Measurements from ENCODE around the gene EMB.
A peak's percentile ranks its signal among the peaks of the same experiment; 100 is the strongest.
"Not testable (repeated sequence)": the region's sequence is repeated elsewhere in the genome, so short reads cannot be mapped to it uniquely, and the experiment has no call there.

Gene EMB

DNA sequence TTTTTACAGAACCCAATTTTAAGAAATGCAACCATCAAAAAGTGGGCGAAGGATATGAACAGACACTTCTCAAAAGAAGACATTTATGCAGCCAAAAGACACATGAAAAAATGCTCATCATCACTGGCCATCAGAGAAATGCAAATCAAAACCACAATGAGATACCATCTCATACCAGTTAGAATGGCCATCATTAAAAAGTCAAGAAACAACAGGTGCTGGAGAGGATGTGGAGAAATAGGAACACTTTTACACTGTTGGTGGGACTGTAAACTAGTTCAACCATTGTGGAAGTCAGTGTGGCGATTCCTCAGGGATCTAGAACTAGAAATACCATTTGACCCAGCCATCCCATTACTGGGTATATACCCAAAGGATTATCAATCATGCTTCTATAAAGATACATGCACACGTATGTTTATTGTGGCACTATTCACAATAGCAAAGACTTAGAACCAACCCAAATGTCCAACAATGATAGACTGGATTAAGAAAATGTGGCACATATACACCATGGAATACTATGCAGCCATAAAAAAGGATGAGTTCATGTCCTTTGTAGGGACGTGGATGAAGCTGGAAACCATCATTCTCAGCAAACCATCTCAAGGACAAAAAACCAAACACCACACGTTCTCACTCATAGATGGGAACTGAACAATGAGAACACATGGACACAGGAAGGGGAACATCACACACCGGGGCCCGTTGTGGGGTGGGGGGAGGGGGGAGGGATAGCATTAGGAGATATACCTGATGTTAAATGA, 19.7 kb downstream of the EMB start:
- not testable (repeated sequence) for DNase-seq

DNA sequence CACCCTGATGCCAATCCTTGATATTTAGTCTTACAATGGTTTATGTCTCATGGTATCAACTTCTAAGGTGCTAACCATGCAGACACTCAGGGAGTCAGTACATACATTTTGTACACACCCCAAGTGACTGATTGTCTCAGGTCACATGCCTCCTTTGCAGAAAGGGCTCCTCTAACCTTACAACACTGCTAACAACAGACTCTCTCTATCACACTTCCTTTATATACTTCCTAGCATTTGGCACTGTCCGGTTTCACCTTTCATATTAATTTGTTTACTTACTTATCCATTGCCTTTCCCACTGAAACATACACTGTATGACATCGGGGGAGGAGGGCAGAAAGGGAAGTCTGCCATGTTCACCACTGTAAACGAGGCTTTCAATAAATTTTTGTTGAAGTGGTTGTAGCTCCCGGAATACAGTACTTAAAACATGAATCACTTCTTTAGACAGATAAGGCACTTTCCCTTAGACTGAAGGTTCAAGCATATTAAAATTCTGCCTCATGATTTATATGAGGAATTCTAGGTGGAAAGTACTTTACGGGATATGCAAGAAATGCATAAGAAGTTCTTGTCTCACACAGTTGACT, 20.6 kb downstream of the EMB start:
- no peak for DNase-seq

DNA sequence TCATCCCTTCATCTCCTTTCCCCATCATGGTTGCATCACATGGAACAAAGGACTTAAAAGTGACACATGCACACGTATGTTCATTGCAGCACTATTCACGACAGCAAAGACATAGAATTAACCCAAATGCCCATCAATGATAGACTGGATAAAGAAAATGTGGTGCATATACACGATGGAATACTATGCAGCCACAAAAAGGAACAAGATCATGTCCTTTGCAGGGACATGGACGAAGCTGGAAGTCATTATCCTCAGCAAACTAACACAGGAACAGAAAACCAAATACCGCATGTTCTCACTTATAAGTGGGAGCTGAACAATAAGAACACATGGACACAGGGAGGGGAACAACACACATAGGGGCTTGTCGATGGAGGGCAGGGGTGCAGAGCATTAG, 21.4 kb downstream of the EMB start:
- DNase-seq = not testable (repeated sequence)

DNA sequence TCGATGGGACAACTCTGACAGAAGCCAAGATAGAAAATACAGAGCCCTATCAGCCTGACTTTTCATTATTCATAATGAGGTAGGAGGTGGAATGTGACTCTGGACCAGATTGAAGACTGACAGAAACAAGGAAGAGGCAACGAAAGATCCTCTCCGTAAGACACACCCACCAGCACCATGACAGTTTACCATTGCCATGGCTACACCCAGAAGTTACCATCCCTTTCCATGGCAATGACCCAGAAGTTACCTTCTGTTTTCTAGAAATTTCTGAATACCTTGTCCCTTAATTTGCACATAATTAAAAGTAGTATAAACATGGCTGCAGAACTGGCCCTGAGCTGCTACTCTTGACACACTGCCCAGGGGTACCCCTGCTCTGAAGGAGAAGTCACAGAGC, 24.5 kb downstream of the EMB start:
- not testable (repeated sequence) for DNase-seq

DNA sequence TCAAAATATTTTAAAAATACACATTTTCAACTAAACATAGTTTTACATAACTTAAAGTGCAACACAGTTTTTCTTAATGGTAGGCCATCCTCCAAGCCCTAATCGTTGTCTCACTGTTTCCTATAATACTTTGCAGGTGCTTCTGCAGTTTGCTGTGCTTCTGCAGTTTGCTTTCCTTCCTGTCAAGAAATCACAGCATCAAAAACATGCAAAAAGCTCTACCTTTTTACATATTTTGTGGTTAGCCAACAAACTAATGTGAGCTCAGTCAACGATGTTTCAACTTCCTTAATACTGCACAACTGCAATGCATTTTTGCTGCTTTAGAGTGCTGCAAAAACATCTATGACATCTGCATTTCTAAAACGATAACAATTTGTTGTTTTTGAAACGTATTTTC, 25.2 kb downstream of the EMB start:
- DNase-seq = no peak

DNA sequence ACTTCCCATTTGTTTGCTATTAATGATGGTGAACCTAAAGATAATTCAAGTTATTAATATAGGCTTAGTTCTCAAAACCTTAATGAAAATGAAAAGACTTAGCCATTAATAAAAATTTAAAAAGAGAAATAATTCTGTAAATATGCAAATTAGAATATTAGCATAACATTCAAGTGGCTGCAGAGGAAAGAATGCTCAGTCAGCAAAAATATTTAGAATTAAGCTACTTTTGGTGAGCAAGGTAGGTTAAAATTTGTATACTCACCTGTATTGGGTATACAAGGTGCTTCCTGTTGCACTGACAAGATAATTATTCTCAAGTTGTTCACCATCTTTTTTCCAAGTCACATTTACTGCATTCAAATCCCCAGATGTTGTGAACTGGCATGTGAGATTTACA, 30.2 kb downstream of the EMB start:
- DNase-seq = not testable (repeated sequence)

DNA sequence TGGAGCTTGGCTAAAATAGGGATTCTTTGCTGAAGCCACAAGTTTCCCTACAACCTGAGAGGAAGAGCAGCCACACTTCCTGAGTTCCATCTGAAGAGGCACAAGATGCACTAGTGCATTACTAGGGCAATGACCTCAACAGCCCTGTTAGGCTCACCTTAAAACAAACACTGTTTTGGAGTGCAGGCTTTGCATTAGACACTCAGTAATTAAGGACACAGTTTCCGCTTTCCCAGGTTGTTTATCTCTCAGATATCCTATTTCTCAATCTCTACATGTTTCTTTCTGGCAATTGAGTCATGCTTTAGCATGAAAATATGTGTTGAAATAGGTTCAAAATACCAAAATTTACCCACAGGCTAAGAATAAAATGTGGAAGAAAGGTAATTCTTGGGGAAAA, 34.2 kb downstream of the EMB start:
- DNase-seq = peak in 1 of 3 donors; percentile 19

DNA sequence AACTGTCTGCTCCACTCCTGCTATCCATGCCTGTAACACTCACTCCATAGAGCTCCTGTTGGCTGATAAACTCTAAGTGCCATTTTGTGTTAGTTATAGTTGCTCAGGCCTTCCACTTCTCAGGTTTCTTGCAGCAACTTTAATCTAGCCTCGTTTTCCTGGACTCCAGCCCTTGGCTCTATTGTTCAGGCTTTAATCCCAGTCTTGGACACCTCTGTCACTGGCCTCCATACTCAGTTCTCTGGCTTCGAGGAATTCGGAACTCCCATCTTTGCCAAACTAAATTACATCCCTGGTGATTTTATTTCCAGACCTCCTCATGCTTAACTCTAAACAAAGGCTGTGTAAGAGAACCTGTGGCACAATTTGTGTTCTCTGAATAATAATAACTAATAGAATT, 39.8 kb downstream of the EMB start:
- DNase-seq = no peak

DNA sequence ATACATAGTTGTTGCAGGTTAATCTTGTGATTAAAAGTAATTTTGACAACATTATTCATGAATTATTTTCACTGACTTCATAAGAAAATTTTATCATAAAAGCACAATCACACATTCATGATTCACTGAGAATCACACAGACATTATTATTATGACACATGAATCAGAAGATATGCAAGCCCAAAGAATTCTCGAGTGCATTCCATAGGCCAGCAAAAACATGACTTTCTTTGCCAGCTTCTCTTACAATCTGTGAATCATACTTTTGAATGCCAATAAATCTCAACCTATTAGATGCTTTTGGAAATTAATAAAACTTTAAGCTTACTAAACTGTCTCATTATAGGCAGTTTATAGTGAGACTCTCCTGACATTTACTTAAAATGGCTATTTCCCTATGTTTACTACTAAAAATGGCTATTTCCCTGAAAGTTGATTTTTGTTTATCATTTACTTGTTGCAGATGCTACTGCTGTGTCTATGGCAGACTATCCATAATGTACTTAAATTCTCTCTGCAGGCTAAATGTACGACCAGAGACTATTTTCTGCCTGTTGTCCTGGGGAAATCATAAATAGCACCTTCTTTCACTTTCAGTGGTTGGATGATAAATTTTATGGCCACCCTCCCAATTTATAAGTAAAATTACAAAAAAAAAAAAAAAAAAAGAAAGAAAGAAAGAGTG, 47.0 kb downstream of the EMB start:
- not testable (repeated sequence) for DNase-seq

DNA sequence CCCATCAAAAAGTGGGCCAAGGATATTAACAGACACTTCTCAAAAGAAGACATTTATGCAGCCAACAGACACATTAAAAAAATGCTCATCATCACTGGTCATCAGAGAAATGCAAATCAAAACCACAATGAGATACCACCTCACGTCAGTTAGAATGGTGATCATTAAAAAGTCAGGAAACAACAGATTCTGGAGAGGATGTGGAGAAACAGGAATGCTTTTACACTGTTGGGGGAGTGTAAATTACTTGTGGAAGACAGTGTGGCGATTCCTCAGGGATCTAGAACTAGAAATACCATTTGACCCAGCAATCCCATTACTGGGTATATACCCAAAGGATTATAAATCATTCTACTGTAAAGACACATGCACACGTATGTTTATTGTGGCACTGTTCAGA, 48.8 kb downstream of the EMB start:
- not testable (repeated sequence) for DNase-seq

DNA sequence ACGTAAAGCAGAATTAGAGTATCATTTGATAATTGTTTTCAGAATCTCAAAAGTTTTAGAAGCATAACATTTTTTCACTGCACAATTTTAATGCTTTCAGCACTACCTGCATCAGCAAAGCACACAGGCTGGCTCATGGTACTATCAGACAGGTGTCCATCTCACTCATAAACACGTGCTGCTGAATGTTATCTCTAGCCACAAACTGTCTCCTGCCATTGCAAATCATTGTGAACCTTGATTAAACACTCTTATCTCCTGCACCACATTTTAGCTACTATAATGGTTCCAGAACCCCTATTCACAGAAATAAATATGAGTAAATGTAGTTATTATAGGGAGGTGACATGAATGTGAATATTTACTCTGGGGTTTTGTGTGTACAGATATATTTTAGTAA, 56.7 kb downstream of the EMB start:
- not testable (repeated sequence) for DNase-seq

DNA sequence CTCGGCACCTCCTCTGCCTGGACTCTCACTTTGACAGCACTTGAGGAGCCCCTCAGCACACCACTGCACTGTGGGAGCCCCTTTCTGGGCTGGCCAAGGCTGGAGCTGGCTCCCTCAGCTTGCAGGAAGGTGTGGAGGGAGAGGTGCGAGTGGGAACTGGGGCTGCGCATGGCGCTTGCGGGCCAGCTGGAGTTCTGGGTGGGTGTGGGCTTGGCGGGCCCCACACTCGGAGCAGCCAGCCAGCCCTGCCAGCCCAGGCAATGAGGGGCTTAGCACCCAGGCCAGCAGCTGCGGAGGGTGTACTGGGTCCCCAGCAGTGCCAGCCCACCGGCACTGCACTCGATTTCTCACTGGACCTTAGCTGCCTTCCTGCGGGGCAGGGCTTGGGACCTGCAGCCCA, 64.4 kb downstream of the EMB start:
- DNase-seq = not testable (repeated sequence)

DNA sequence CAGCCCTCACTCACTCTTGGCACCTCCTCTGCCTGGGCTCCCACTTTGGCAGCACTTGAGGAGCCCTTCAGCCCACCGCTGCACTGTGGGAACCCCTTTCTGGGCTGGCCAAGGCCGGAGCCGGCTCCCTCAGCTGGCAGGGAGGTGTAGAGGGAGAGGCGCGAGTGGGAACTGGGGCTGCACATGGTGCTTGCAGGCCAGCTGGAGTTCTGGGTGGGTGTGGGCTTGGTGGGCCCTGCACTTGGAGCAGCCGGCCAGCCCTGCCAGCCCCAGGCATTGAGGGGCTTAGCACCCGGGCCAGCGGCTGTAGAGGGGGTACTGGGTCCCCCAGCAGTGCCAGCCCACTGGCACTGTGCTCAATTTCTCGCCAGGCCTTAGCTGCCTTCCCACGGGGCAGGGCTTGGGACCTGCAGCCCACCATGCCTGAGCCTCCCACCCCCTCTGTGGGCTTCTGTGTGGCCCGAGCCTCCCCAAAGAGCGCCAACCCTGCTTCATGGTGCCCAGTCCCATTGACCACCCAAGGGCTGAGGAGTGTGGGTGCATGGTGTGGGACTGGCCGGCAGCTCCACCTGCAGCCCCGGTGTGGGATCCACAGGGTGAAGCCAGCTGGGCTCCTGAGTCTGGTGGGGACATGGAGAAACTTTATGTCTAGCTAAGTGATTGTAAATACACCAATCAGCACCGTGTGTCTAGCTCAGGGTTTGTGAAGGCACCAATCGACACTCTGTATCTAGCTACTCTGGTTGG, 71.6 kb downstream of the EMB start:
- not testable (repeated sequence) for DNase-seq

DNA sequence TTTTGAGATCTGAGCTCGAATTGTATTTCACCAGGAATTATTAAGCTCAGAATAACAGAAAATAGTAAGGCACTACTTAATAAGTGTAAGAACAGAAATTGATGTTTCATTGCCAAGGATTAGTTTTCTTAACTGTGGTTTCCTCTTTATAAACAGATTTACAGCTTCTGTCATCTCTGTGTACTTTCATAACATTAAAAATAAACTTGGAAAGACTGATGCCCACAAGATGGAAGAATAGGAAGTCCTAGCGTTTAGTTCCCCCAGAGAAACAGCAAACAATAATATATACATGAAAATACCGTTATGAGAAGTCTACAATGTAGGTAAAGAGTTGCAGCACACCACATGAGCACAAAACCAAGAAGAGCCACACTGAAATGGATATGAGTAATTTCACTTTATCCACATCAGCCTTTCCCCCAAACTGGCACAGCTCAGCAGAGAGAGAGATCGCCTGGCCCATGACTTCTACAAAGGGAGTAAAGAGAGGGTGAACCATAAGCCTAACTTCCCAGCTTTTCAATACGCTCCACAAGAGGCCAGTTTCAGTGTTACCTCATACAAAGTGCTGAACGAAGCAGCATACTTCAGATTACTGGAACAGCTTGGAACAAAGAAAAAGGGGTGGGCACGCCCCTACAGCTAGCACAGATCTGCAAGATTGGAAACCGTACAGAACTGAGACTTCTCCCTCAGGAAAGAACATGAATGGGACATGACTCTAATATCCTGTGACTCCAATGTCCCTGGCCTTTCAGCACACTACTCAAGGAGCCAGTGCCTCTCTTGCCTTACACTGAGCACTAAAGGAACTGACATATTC, 75.4 kb downstream of the EMB start:
- DNase-seq = peak; percentile 10 to 30 (median 12)

DNA sequence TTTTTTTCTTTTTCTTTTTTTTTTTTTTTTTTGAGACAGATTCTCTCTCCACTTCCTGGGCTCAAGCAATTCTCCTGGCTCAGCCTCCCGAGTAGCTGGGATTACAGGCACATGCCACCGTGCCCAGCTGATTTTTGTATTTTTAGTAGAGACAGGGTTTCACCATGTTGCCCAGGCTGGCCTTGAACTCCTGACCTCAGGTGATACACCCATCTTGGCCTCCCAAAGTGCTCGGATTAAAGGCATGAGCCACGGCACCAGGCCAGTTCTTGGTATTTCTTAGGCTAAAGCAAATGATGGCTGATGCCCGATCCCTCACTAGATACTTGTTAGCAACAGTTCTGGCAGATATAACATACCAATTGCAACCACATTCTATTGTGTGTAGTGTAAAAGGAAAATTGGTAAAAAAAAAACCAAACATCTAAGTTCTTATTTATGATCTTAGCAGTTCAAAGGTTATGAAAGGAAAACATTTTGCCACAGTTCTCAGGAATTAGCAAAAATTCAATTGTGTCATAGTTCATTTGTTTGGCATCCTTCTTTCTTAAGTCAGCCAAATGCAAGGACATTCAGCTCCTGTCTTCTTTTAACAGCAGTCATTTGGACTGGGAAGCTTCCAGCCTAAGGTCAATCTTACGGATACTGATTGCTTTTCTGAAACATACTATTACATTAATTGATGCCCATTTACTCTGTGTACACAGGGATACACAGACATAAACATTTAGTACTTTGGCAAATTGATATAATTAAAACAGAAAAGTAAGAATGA, 76.4 kb downstream of the EMB start:
- not testable (repeated sequence) for DNase-seq

DNA sequence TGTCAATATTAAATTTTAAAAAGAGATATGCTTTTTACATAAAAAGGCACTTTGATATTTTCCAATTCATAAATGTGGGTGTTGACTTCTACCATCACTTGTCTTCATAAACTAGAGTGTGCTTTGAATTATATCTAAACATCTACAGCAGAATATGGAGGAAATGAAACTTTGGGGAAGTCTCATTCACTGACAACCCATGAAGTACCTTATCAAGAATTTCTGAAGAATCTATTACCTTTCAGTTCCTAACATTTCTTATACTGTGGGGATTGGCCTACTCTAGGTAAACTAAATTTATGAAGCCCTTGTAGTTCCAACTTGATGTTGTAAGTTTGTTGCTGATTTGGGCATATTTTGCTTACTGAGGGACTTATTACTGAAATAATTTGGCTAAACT, 81.9 kb downstream of the EMB start:
- no peak for DNase-seq

DNA sequence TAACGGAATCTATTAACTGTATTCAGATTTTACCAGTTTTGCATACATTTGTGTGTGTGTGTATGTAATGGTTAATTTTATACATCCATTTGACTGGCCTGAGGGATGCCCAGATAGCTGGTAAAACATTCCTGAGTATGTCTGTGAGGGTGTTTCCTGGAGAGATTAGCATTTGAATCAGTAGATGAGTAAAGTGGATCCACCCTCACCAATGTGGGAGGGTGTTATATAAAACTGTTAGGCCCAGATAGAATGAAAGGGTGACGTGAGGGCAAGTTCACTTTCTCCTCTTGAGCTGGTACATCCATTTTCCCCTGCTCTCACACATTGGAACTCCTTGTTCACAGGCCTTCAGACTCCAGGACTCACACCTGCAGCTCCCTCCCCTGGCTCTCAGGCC, 88.7 kb downstream of the EMB start:
- DNase-seq = no peak
